NCI-H526 (cell line): ENCODE measurements around the gene MYOC.
"Not testable (repeated sequence)": the region's sequence is repeated elsewhere in the genome, so short reads cannot be mapped to it uniquely, and the experiment has no call there.

Experiments
- DNase-seq, 2 experiments: peaks; one replicate each; lab custom pipeline; 2025; lab: John Stamatoyannopoulos, UW

Gene MYOC

DNA sequence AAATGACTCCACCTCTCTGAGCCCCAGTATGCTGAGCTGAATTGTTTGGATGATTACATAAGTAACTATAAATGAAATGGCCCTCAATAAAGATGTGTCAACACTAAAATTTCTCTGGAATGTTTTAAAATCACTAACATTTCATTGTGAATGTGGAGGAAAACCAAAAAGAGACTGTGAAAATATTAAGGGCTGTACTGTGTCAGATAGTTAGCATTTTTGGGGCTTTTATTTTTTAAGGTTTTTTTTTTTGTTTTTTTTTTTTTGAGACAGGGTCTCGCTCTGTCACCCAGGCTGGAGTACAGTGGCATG, 6.3 kb downstream of the MYOC start:
- no peak for DNase-seq

DNA sequence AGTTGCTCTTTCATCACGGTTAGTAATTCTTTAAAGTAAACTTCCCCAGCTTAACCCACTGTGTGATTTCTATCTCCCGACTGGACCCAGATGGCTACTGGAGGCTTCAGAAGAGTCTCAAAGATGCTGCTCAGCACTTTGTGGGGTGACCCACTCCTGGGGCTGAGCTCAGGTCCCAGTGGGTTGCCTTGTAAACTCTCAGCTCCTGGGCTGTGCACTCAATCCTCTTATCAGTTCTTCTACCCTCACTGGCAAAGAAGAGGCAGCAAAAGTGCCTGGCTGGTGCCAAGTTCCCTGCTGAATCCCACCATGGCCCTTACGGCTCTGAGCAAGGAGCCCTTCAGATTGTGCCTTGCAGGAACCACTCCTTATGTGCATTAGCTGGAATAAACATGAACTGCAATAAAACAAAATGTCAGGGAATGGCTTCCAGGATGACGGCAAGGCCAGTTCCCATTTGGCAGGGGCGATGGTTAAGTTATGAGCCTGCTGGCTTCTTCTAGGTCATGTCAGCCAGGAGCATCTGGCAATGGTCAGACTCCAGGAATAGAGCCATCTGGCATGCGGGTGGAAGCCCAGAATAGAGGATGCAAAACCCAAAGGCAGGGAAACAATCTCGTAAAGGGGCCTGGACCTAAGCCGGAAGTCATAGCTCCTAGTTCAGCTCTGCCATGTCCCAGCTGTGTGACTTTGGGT, 6.8 kb downstream of the MYOC start:
- DNase-seq: no peak

DNA sequence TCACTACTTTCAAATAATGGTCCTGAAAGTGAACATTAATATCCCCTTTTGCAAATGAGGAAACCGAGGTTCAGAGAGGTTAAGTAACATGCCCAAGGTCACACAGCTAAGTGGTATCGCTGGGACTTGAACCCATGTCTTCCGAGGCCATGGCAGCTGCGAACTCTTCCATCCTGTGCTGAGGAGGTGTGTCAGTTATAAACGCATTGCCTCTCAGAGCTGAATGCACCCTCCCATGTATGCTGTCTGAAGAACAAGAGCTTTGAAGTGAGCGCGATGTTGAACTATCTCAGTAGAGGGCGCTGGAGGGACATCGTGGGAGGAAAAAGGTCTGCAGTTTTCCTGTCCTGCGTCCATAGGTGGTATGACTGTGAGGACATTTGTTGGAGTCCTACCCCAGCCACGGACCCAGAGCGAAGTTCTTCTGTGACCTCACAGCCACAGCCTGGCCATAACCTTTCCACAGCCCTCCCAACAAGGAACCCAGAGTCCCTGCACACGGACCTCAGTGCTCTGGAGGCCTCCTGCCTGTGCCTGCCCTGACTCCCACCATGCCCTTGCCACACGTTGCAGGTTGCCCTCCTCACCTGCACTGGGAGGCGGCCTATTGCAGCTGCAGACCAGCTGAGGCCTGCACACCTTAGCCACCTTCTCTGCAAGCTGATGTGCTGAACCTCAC, 7.5 kb downstream of the MYOC start:
- DNase-seq: peak; percentile 97 to 98

DNA sequence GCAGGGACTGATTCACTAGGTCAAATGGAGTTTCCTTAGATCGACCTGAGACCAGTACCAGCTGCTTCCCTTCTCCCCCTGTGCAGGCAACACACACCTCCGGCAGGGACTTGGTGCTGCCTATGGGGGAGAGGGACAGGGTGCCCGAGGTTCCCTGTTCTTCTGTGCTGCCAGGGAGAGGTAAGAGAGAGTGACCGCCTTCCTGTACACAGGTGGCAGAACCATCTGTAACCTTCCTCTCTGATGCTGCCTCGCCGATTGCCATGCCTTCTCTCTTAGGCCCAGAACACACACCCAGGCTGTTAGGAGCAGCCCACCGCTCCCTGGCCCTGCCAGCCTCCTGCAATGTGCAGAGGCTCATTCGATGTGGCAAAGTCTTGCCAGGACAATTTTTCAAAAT, 9.3 kb downstream of the MYOC start:
- DNase-seq: no peak

DNA sequence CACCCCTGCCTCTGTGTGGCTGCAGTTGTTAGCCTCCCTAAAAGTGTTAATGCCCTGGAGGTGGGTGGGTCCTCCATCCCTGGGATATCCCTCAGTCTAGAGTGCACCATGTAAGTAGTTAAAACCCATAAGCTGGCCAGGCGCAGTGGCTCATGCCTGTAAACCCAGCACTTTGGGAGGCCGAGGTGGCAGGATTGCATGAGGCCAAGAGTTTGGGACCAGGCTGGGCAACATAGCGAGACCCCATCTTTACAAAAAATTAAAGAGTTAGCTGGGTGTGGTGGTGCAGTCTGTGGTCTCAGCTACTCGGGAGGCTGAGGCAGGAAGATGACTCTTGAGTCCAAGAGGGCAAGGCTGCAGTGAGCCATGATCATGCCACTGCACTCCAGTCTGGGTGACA, 10.3 kb downstream of the MYOC start:
- DNase-seq: no peak

DNA sequence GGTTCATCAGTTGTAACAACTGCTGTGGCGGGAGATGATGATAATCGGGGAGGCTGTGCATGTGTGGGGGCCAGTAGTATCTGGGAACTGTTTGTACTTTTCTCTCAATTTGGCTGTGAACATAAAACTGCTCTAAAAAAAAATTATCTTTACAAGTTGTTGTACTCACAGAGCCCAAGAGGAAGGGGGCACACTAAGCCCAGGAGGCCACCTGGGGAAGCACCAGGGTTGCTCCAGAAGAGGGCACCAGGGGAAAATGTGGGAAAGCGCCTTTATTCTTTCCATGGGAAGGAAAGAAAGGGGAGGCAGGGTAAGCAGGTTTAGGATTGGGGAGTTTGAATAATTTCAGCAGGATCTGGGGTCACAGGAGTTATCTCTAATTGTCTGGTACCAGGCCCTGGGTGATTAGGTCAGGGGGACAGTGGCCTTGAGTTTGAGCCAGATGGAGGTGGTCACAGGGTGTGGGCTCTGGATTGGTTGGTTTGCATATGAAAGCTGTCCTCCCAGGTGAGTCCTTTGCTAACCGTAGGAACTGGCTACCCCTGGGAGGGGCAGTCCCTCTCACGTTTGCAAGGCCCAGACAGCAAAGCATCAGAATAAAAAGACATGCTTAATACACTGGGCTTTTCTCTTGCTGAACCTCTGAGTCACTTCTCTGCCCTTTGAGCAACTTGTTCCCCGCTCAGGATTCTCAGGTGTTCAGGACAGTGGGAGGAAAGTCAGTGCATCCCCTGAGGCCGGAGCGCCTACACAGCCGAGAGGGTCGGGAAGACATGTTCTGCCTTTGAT, 11.2 kb downstream of the MYOC start:
- peak in 1 of 2 experiments; percentile 47 for DNase-seq

DNA sequence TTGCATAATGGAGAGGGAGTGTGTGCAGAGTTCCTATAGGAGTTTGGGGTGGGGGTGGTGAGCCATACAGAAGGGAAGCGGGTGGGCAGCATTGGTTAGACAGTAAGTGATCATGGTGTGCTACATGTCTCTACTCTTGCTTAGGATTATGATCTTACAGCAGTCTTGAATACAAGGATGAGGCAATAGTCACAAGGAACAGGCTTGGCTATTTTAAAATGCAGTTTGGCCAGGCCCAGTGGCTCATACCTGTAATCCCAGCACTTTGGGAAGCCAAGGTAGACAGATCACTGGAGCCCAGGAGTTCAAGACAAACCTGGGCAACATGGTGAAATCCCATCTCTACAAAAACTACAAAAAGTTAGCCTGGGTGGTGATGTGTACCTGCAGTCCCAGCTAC, 12.3 kb downstream of the MYOC start:
- DNase-seq: no peak

DNA sequence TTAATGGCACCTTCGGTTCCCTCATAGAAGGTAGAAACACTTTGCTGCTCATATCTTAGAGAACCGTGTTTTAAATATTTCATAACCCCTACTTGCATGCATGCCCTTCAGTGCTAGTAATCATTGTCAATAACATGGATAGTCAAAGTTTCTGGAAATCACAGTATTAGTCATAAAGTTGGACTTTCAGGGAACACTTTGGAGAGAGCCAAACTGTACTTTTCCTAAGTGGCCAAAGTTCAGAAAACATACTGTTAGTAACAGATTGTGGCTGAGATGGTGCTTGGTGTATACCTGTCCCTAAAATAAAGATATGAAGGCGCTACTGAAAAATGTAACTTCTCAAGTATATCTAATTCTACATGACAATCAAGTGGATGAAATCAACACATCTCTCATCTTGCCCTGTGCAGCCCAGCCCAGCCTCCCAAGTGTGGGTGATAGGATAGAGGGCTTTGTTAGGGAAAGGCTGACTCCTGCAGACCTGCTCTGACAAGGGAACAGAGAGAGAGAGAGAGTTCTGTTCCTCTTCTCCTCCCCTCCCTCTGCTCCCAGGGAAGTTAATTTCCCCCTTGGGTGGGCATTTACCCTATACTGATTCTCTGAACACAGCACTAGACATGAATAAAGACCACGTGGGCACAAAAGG, 14.4 kb downstream of the MYOC start:
- DNase-seq: no peak

DNA sequence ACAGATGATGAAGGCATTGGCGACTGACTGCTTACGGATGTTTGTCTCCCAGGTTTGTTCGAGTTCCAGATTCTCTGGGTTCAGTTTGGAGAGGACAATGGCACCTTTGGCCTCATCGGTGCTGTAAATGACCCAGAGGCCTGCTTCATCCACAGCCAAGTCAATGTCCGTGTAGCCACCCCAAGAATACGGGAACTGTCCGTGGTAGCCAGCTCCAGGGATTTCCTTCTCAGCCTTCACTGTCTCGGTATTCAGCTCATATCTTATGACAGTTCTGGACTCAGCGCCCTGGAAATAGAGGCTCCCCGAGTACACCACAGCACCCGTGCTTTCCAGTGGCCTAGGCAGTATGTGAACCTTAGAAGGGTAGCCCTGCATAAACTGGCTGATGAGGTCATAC, 16.3 kb downstream of the MYOC start:
- DNase-seq: no peak

DNA sequence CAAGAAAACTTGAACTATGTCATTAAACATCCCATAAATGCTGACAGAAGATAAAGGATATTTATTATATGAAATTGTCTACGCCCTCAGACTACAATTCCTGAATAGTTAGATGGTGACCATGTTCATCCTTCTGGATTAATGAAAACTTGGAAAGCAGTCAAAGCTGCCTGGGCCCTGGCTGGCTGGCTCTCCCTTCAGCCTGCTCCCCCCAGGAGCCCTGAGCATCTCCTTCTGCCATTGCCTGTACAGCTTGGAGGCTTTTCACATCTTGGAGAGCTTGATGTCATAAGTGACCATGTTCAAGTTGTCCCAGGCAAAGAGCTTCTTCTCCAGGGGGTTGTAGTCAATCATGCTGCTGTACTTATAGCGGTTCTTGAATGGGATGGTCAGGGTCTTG, 16.8 kb downstream of the MYOC start:
- DNase-seq: no peak

DNA sequence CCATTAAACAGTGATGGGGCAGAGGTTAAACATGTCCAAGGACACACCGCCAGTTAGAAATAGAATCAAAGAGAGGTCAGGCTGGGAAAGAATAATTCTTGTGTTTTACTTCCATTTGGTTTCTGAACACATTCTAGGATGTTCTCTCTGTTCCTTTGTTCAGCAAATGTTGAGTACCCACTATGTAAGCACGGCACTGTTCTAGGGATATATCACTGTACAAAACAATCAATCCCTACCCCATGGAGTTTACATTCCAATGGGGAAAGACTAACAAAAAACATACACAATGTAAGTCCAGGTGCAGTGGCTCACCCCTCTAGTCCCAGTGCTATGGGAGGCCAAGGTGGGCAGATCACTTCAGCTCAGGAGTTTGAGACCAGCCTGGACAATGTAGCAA, 24.3 kb downstream of the MYOC start:
- DNase-seq: no peak

DNA sequence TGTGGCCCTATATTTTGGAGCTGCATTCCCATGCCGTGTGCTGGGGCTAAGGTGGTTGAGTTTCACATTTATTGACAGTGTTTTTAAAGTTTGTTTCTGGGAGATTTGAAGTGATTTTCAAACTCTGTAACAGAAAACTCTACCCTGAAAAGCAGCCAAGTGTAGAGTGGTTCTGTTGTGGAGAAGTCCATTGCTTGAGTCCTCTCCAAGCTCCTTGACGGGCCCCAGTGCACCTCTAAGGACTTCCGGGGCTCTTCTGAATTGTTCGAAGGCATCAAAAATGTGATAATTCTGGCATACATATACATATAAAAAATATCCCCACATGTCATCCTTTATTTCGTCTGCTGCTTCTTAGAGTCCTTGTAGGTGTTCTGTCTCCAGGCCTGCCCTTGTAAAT, 25.5 kb downstream of the MYOC start:
- no peak for DNase-seq

DNA sequence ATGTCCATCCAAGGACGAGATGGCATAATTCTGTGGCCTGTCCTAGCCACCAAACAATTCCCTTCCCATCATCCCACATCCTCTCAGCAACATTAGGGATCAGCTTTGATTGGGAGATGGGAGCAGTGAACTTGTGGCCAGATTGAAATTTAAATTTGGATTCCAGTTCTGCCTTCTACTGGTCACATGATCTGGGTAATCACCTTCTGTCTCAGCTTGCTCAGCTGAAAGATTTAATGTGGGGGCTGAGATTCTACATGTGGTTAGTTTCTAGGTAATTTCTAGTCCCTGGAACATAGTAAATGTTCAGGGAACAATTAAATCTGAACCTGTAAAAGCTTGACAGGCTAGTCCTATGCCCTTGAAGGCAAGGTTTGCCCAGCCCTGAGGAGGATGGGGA, 27.3 kb downstream of the MYOC start:
- DNase-seq: no peak

DNA sequence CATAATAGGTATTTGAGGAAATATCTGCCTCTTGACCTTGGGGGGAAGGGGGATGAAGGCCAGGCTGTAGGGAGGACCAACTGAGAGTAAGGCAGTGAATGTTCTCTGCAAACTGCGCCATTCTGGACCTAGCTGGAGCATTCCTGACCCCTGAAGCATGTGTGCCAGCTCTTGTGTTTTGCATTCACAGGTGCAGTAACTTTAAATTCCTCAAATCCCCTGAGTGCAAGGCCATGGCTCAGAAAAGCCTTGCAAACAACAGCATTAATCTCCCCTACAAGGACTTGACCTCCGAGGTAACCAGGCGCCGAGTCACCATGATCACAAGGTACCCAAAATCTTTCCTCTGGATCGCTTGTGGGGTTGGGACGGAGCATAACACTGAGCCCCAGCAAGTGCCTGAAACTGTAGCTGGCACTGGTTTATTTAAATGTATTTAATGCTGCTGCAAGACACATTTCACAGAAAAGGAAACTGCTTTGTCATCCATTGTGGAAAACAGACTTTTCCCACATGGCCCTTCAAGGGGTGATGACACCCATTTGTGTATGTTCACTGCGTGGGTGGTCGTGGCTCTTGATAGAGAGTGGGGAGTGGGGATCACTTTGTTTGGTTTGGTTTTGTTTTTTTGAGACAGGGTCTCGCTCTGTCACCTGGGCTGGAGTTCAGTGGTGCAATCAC, 28.7 kb downstream of the MYOC start:
- DNase-seq: no peak

DNA sequence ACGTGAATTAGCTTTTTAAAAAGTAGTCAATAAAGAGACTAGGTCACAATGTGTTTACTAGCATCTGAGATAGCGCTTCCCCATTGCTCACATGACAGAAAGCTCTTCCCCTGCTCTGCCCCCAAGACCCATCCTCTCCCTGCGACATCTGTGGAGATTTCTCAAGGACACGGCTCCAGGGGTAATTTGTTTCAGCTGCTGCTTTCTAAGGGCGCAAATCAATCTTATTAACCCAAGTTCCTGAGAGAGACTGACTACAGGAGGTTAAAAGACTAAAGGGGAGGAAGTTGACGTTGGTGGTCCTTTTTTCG, 30.4 kb downstream of the MYOC start, which contains the start of gene MYOCOS:
Gene MYOCOS (plus strand): TSS at position 92 of the 311 bp plus-strand sequence. CDS start 1,641 bp downstream, outside the sequence.
- DNase-seq: no peak

DNA sequence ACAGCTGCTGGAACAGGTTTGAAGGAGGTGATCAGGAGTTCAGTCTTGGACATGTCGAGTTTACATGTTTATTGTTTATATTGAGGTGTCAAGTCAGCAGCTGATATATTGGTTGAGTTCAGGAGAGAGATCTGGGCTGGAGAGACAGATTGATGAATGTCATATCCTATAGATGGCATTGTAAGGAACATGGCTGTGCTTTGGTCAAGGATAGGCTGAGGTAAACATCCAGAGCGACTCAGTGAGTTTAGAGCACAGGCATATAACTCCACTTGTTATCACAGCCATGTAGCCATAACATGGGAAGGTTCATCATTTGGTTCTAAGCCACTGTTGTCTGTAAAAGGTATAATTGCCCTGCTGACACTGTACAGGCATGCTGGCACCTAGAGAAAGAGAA, 35.9 kb downstream of the MYOC start:
- DNase-seq: no peak

DNA sequence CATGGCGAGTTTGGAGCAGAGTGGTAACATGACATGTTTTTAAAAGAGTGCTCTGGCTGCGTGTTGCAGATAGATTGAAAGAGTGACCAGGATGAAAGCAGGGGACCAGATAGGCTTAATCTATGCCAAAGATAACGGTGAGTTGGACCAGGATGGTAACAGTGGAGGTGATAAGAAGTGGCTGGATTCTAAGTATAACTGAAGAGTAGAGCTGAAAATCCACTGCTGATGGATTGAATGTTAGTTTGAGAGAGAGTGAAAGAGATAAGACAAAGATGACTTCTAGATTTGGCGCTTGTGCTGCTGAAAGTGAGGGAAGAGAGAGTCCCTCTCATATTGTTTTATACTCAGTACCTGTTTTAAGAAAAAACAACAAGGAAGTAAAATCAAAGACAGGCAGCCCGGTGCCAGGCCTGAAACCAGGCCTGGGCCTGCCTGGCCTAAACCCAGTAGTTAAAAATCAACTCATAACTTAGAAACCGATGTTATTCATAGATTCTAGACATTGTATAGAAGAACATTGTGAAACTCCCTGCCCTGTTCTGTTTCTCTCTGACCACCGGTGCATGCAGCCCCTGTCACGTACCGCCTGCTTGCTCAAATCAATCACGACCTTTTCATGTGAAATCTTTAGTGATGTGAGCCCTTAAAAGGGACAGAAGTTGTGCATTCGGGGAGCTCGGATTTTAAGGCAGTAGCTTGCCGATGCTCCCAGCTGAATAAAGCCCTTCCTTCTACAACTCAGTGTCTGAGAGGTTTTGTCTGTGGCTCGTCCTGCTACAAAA, 37.2 kb downstream of the MYOC start:
- not testable (repeated sequence) for DNase-seq

DNA sequence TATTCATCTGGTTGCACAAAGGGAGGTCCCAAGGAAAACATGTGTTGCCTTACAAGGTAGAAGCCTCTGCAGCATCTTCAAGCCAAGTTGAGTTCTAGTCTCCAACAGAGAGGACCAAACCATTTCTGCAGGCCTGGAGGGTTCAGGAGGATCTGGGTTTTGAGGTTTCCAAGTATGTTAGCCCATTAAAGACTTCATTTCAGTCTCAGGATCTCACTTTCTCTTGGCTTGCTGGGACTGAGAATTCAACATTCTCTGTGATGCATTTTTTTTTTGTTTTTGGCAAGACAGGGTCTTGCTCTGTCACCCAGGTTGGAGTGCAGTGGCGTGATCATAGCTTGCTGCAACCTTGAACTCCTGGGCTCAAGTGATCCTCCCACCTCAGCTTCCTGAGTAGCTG, 39.2 kb downstream of the MYOC start:
- no peak for DNase-seq

DNA sequence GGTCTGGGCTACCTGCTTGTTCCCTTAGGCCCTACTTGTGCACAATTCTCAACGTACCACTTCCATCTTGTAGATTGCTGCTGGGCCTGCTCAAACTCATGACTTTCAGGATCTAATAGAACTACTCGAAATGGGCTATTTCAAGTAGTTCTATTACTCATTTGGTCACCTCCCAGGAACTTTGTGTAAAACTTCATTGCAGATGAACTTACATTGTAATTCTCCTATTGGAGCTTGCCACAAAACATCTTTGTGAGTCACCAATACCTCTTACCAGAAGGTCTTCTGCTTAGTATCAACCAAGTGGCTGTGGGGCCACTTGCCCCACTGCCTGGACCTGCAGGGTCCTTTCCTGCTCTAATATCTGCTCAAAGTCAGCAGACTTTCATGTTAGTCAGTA, 41.2 kb downstream of the MYOC start:
- DNase-seq: no peak

DNA sequence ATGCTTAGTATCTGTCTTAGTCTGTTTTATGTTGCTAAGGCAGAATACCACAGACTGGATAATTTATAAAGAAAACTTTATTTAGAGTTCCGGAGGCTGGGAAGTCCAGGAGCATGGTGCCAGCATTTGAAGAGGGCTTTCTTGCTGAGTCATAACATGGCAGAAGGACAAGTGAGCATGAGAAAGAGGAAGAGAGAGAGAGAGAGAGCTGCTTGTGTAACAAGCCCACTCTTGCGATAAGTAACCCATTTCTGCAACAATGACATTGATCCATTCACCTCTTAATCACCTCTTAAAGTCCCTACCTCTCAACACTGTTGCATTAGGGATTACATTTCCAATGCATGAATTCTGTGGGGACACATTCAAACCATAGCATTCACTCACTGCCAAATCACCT, 42.1 kb downstream of the MYOC start:
- DNase-seq: no peak

DNA sequence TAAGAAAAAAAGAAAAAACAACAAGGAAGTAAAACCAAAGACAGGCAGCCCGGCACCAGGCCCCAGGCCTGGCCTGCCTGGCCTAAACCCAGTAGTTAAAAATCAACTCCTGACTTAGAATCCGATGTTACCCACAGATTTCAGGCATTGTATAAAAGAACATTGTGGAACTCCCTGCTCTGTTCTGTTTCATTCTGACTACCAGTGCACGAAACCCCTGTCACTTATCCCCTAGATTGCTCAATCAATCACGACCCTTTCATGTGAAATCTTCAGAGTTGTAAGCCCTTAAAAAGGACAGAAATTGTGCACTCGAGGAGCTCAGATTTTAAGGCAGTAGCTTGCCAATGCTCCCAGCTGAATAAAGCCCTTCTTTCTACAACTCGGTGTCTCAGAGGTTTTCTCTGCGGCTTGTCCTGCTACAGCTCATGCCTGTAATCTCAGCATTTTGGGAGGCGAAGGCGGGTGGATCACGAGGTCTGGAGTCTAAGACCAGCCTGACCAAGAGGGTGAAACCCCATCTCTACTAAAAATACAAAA, 46.0 kb downstream of the MYOC start:
- no peak for DNase-seq
